ENCODE measurements around the gene SLC25A30.

The SLC25A30 gene

DNA sequence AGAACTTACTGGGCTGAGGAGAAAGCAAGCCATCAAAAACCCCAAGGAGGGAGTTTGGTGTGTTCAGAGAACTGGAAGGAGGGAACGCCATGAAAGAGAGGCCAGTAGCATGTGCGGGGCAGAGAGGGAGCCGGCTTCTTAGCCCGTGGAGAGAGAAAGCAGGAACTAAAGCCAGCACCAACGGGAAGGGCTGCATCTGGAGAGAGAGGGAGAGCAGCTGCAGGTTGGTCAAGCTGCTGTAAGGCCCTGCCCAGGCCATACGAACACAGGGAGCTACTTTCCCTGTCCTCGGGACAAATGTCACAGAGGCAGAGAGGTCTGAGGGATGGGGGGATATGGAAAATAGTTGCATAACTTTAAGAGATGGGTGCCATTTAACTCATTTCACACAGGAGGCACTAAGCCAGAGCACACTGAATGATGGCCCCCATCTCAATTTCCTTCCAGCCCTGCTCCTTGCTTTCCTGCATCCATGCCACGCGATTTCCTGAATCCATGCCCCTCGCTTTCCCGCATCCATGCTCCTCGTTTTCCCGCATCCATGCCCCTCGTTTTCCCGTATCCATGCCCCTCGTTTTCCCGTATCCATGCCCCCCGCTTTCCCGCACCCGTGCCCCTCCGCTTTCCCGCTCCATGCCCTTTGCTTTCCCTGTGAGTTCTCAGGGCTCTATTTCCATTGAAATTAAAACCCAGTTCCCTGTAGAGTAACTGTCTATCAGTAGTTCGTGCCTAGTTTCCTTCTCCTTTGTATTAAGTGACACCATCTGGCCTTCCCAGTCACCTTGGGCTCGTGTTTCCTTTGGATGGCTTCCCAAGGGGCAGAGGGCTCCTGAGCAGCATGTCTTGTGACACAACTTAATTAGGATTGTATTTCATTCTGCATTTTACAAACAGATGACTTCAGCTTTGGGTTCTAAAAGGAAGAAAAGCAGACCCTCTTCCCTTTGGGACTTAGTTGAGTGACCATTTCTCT is 45.7 kb downstream of the SLC25A30 start:
- Histone ChIP-seq H3K4me3 (ENCODE audit: insufficient read depth, low read length, poor library complexity, severe bottlenecking) (no peak overlapping the region), H4K20me1 (ENCODE audit: low read depth, low read length) (no peaks in the 10 kb centered on the region), H3K36me3 (ENCODE audit: low read length) (no peaks in the 10 kb centered on the region), H2AFZ (ENCODE audit: low read depth, low read length, severe bottlenecking) (no peak overlapping the region), H3K79me2 (ENCODE audit: insufficient read depth, low read length) (no peaks in the 10 kb centered on the region), H3K9me2 (replicated peaks; ENCODE audit: insufficient read depth, low read length) (no peaks in the 10 kb centered on the region), H3K27ac (ENCODE audit: low read depth, low read length) (no peak overlapping the region), H3K4me2 (ENCODE audit: low read depth, low read length, poor library complexity, severe bottlenecking) (no peak overlapping the region), H3K9ac (ENCODE audit: low read length) (no peak overlapping the region), H3F3A (ENCODE audit: insufficient read depth) (no peaks in the 10 kb centered on the region), H3K27me3 (ENCODE audit: low read length) (no peaks in the 10 kb centered on the region), H3K9me3 (ENCODE audit: insufficient read depth, low read length) (no peaks in the 10 kb centered on the region)
- TF ChIP-seq, protein P1, sequence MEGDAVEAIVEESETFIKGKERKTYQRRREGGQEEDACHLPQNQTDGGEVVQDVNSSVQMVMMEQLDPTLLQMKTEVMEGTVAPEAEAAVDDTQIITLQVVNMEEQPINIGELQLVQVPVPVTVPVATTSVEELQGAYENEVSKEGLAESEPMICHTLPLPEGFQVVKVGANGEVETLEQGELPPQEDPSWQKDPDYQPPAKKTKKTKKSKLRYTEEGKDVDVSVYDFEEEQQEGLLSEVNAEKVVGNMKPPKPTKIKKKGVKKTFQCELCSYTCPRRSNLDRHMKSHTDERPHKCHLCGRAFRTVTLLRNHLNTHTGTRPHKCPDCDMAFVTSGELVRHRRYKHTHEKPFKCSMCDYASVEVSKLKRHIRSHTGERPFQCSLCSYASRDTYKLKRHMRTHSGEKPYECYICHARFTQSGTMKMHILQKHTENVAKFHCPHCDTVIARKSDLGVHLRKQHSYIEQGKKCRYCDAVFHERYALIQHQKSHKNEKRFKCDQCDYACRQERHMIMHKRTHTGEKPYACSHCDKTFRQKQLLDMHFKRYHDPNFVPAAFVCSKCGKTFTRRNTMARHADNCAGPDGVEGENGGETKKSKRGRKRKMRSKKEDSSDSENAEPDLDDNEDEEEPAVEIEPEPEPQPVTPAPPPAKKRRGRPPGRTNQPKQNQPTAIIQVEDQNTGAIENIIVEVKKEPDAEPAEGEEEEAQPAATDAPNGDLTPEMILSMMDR (IDR thresholded peaks at IDR 0.05; ENCODE audit: insufficient read depth, low read length, poor library complexity, severe bottlenecking) = no peak
- no peak for TF ChIP-seq EZH2phosphoT487 (conservative IDR thresholded peaks at IDR 0.05; ENCODE audit: low read length)

DNA sequence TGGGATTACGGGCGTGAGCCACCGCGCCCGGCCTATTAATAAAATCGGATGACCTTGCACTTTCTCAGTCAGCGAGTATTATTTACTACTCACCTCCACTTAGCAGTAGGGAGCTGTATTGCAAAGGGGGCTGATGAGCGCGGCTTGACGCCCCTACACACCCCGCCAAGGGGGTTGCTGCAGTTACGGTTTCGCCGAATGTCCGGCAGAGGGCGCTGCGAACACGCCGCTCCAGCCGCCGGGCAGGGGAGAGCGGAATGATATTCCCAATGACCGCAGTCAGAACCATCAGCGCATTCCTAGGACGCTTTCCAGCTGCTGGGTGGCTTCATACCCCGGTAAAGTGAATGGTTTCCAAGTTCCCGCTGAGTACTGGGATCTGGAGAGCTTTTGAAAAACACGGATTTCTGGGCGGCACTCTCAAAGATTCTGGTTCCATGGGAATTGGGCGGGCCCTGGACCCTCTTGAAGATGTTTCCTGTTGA is 47.2 kb downstream of the SLC25A30 start:
- H3K36me3 ChIP-seq (ENCODE audit: low read length) = no peaks in the 10 kb centered on the region
- no peaks in the 10 kb centered on the region for H4K20me1 ChIP-seq (ENCODE audit: low read depth, low read length)
- H2AFZ ChIP-seq (ENCODE audit: low read depth, low read length, severe bottlenecking) = no peak overlapping the region
- H3K79me2 ChIP-seq (ENCODE audit: insufficient read depth, low read length) = no peaks in the 10 kb centered on the region
- no peaks in the 10 kb centered on the region for H3K27me3 ChIP-seq (ENCODE audit: low read length)
- no peaks in the 10 kb centered on the region for H3K9me3 ChIP-seq (ENCODE audit: insufficient read depth, low read length)
- no peak overlapping the region for H3K4me2 ChIP-seq (ENCODE audit: low read depth, low read length, poor library complexity, severe bottlenecking)
- TF ChIP-seq, protein P1 (IDR thresholded peaks at IDR 0.05; ENCODE audit: insufficient read depth, low read length, poor library complexity, severe bottlenecking) = peak; percentile 85
- TF ChIP-seq EZH2phosphoT487 (conservative IDR thresholded peaks at IDR 0.05; ENCODE audit: low read length) = no peak
- H3F3A ChIP-seq (ENCODE audit: insufficient read depth) = no peaks in the 10 kb centered on the region
- H3K27ac ChIP-seq (ENCODE audit: low read depth, low read length) = no peak overlapping the region
- H3K9ac ChIP-seq (ENCODE audit: low read length) = no peak overlapping the region
- no peak overlapping the region for H3K4me3 ChIP-seq (ENCODE audit: insufficient read depth, low read length, poor library complexity, severe bottlenecking)
- no peaks in the 10 kb centered on the region for H3K9me2 ChIP-seq (replicated peaks; ENCODE audit: insufficient read depth, low read length)

DNA sequence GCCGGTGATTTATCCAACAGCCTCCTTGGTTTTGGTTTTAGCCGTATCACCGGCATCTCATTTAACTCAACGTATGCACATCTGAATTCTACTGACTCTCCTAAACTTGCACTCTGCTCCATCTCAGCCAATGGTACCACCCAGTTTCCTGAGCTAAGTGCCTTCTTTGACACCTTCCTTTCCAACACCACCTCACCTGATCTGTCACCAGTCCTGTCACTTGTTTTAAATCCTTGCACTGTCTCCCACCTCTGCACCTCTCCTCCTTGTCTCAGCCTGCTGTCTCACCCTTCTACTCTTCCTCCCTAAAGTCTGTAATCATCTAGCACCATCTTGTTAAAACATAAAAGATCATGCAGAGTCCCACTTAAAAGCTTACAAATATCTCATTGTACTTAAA is 49.1 kb downstream of the SLC25A30 start:
- Histone ChIP-seq H3K36me3 (ENCODE audit: low read length) (no peaks in the 10 kb centered on the region), H3K27me3 (ENCODE audit: low read length) (no peaks in the 10 kb centered on the region), H3K9me2 (replicated peaks; ENCODE audit: insufficient read depth, low read length) (no peaks in the 10 kb centered on the region), H3K9me3 (ENCODE audit: insufficient read depth, low read length) (no peaks in the 10 kb centered on the region), H3F3A (ENCODE audit: insufficient read depth) (no peaks in the 10 kb centered on the region), H3K79me2 (ENCODE audit: insufficient read depth, low read length) (no peaks in the 10 kb centered on the region), H2AFZ (ENCODE audit: low read depth, low read length, severe bottlenecking) (no peak overlapping the region), H3K9ac (ENCODE audit: low read length) (no peak overlapping the region), H3K4me3 (ENCODE audit: insufficient read depth, low read length, poor library complexity, severe bottlenecking) (no peak overlapping the region), H4K20me1 (ENCODE audit: low read depth, low read length) (no peaks in the 10 kb centered on the region), H3K4me2 (ENCODE audit: low read depth, low read length, poor library complexity, severe bottlenecking) (no peak overlapping the region), H3K27ac (ENCODE audit: low read depth, low read length) (no peak overlapping the region)
- TF ChIP-seq EZH2phosphoT487 (conservative IDR thresholded peaks at IDR 0.05; ENCODE audit: low read length) = no peak
- TF ChIP-seq, protein P1 (IDR thresholded peaks at IDR 0.05; ENCODE audit: insufficient read depth, low read length, poor library complexity, severe bottlenecking) = no peak
